ENCODE results near the gene ERBB2. TPM values are rescaled to one million over a fixed set of nuclear protein-coding genes. Genes with fewer than 3 reads are reported as not detected.
A peak's percentile ranks its signal among the peaks of the same experiment; 100 is the strongest.

Gene ERBB2
- total and polyA plus RNA-seq, 4 experiments from 2014 or later, result 0.55 to 4.5 (median 4.1) TPM; not detected in 1

DNA sequence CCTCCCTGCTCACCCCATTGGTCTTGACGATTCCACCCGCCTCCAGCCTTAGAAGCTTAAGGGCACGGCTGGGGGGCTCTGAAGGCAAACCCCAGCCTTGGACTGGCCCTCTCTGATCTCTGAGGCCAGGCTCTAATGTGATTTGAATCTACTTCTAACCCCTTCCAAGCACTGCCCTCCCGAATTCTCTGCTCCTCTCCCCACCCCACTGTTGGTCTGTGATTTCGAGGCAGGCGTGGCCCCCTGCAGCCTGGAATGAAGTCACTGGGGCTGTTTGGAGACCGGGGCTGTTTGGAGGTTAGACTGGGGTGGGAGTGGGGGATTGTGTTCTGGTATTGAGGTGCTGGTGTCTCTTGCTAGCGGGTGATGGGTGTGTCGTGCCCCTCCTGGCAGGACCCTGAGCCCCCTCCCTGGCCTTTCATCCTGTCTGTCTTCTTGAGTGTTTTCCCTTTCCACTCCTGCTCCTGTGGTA, 40.1 kb downstream of the ERBB2 start:
- Mint-ChIP-seq H3K27me3 (peaks cover 6 to 19% of the 10 kb centered on the region in 2 donors), H3K4me1 (peaks cover 5 to 11% (median 7%) of the 10 kb centered on the region in 4 donors), H3K36me3 (no peaks in the 10 kb centered on the region), H3K9me3 (no peaks in the 10 kb centered on the region), H3K27ac (peak overlapping the region in 1 of 7 donors; percentile 42), H3K4me3 (no peak overlapping the region)
- DNase-seq, result no peak
- Histone ChIP-seq H3K36me3 (ENCODE audit: insufficient read depth, low read length) (no peaks in the 10 kb centered on the region), H3K27ac (ENCODE audit: low read depth, low read length) (no peak overlapping the region), H3K9me3 (ENCODE audit: control insufficient read depth in 1 of 2, low read length in 2 of 2) (no peaks in the 10 kb centered on the region), H3K4me3 (ENCODE audit: low read length in 2 of 2) (no peak overlapping the region), H3K27me3 (ENCODE audit: insufficient read depth, low read length) (no peaks in the 10 kb centered on the region), H3K4me1 (ENCODE audit: insufficient read depth, low read length) (peaks cover 8% of the 10 kb centered on the region)
- ChIA-PET POLR2A (ENCODE audit: partially characterized antibody) (no interaction called here), CTCF (ENCODE audit: partially characterized antibody) (no interaction called here)
- intact Hi-C loops (cut with micrococcal nuclease), result no loop called here

DNA sequence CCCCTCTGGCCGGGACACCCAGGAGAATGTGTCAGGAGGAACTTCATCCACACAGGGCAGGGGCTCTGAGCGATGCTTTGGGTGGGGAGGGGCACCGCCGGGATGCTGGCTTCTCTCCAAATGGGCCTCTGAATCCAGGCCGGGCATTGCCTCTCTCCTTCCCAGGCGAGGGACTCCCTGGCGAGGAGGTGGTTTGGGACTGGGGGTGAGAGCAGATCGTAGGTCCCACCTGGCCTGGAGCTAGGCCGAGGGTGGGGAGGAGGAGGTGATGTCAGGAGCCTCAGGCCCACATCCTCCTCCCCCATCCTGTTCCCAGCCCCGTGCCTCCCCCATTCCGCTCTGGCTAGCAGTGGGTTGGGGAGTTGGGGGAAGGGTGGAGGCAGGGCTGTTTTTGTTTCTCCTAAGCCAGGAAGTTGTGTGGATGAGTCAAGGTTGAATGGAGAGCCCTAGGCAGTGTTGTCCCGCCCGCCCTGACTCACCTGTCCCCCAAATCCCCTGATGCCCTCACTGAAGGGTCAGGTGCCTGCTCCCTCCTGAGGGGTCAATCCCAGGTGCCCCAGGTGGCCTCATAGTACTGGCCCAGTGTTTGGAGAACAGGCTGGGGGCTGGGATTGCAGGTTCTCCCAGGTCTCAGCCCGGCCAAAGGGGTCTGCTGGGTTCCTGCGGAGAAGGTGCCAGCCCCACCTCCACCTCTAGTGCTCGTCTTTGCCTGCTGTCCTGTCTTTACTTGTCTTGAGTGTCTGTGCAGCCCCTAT, 40.7 kb downstream of the ERBB2 start:
- no peak for DNase-seq
- Mint-ChIP-seq H3K27ac (peak overlapping the region in 4 of 7 donors; percentile 4 to 73 (median 28)), H3K4me1 (peaks cover 5 to 11% (median 7%) of the 10 kb centered on the region in 4 donors), H3K36me3 (no peaks in the 10 kb centered on the region), H3K4me3 (no peak overlapping the region), H3K9me3 (no peaks in the 10 kb centered on the region), H3K27me3 (peaks cover 6 to 19% of the 10 kb centered on the region in 2 donors)
- no peaks in the 10 kb centered on the region for H3K36me3 ChIP-seq (ENCODE audit: insufficient read depth, low read length)
- no peaks in the 10 kb centered on the region for H3K9me3 ChIP-seq (ENCODE audit: control insufficient read depth in 1 of 2, low read length in 2 of 2)
- intact Hi-C loops (cut with micrococcal nuclease), result no loop called here
- ChIA-PET POLR2A (ENCODE audit: partially characterized antibody) (no interaction called here), CTCF (ENCODE audit: partially characterized antibody) (no interaction called here)
- peaks cover 8% of the 10 kb centered on the region for H3K4me1 ChIP-seq (ENCODE audit: insufficient read depth, low read length)
- H3K4me3 ChIP-seq (ENCODE audit: low read length in 2 of 2), result no peak overlapping the region
- no peak overlapping the region for H3K27ac ChIP-seq (ENCODE audit: low read depth, low read length)
- no peaks in the 10 kb centered on the region for H3K27me3 ChIP-seq (ENCODE audit: insufficient read depth, low read length)

DNA sequence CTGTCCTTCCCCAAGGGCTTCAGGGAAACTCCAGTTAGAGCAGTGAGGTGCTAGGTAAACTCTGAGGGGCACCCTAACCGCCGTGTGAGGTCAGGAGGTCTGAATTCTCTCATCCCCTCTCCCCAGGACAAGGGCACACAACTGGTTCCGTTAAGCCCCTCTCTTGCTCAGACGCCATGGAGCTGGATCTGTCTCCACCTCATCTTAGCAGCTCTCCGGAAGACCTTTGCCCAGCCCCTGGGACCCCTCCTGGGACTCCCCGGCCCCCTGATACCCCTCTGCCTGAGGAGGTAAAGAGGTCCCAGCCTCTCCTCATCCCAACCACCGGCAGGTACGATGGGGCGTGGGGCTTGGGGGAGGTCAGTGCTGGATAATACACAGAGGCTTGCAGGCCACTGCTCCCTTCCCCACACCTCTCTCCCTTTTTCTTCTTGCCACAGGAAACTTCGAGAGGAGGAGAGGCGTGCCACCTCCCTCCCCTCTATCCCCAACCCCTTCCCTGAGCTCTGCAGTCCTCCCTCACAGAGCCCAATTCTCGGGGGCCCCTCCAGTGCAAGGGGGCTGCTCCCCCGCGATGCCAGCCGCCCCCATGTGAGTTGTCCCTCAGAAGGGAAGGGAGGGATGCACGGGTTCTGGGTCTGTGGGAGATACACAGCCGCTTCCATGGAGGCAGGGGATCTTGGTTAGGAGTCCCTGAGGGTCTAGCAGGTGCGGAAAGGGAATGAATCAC, 42.4 kb downstream of the ERBB2 start:
- Mint-ChIP-seq H3K9me3 (peaks cover 0 to 2% (median 0%) of the 10 kb centered on the region in 8 donors), H3K4me3 (no peak overlapping the region), H3K4me1 (peaks cover 4 to 11% (median 7%) of the 10 kb centered on the region in 4 donors), H3K27ac (peak overlapping the region in 1 of 7 donors; percentile 19), H3K27me3 (peaks cover 6 to 15% of the 10 kb centered on the region in 2 donors), H3K36me3 (no peaks in the 10 kb centered on the region)
- ChIA-PET POLR2A (ENCODE audit: partially characterized antibody) (no interaction called here), CTCF (ENCODE audit: partially characterized antibody) (interaction anchor here (1.3 kb wide), 1 partner anchor 12 kb away, joined by 3 read pairs; the partner anchor contains the start of gene MIEN1)
- Histone ChIP-seq H3K36me3 (ENCODE audit: insufficient read depth, low read length) (no peaks in the 10 kb centered on the region), H3K27ac (ENCODE audit: low read depth, low read length) (no peak overlapping the region), H3K9me3 (ENCODE audit: control insufficient read depth in 1 of 2, low read length in 2 of 2) (no peaks in the 10 kb centered on the region), H3K4me3 (ENCODE audit: low read length in 2 of 2) (no peak overlapping the region), H3K4me1 (ENCODE audit: insufficient read depth, low read length) (peaks cover 8% of the 10 kb centered on the region), H3K27me3 (ENCODE audit: insufficient read depth, low read length) (no peaks in the 10 kb centered on the region)
- no peak for DNase-seq
- intact Hi-C loops (cut with micrococcal nuclease), result no loop called here

DNA sequence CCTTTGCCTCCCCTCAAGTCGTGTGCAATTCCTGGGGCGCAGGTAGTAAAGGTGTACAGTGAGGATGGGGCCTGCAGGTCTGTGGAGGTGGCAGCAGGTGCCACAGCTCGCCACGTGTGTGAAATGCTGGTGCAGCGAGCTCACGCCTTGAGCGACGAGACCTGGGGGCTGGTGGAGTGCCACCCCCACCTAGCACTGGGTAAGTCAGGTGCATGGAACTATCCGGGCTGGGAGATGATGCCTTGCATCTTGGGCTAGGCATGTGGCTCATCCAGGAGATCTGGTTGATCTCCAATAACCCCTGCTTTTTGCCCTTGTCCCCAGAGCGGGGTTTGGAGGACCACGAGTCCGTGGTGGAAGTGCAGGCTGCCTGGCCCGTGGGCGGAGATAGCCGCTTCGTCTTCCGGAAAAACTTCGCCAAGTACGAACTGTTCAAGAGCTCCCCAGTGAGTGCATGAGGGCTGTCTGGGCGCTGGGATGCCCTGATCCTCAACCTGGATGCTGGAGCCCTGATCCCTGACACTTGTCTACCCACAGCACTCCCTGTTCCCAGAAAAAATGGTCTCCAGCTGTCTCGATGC, 43.1 kb downstream of the ERBB2 start:
- no peak for DNase-seq
- Histone ChIP-seq H3K27ac (ENCODE audit: low read depth, low read length) (no peak overlapping the region), H3K27me3 (ENCODE audit: insufficient read depth, low read length) (no peaks in the 10 kb centered on the region), H3K4me1 (ENCODE audit: insufficient read depth, low read length) (peaks cover 8% of the 10 kb centered on the region), H3K9me3 (ENCODE audit: control insufficient read depth in 1 of 2, low read length in 2 of 2) (no peaks in the 10 kb centered on the region), H3K36me3 (ENCODE audit: insufficient read depth, low read length) (no peaks in the 10 kb centered on the region), H3K4me3 (ENCODE audit: low read length in 2 of 2) (no peak overlapping the region)
- no peak overlapping the region for H3K27ac Mint-ChIP-seq
- ChIA-PET CTCF (ENCODE audit: partially characterized antibody) (interaction anchor here (1.3 to 1.4 kb wide), 2 partner anchors 13 to 17 kb away, joined by 3 to 4 read pairs; partner anchors contain the start of gene MIEN1), POLR2A (ENCODE audit: partially characterized antibody) (interaction anchor here (0.6 kb wide), 1 partner anchor 37 kb away, joined by 3 read pairs; no protein-coding TSS in a partner anchor)
- peaks cover 6 to 15% of the 10 kb centered on the region in 2 donors for H3K27me3 Mint-ChIP-seq
- no peak overlapping the region for H3K4me3 Mint-ChIP-seq
- no peaks in the 10 kb centered on the region for H3K36me3 Mint-ChIP-seq
- intact Hi-C loops (cut with micrococcal nuclease), result no loop called here
- H3K9me3 Mint-ChIP-seq, result peaks cover 0 to 3% (median 0%) of the 10 kb centered on the region in 8 donors
- peaks cover 4 to 11% (median 7%) of the 10 kb centered on the region in 4 donors for H3K4me1 Mint-ChIP-seq

DNA sequence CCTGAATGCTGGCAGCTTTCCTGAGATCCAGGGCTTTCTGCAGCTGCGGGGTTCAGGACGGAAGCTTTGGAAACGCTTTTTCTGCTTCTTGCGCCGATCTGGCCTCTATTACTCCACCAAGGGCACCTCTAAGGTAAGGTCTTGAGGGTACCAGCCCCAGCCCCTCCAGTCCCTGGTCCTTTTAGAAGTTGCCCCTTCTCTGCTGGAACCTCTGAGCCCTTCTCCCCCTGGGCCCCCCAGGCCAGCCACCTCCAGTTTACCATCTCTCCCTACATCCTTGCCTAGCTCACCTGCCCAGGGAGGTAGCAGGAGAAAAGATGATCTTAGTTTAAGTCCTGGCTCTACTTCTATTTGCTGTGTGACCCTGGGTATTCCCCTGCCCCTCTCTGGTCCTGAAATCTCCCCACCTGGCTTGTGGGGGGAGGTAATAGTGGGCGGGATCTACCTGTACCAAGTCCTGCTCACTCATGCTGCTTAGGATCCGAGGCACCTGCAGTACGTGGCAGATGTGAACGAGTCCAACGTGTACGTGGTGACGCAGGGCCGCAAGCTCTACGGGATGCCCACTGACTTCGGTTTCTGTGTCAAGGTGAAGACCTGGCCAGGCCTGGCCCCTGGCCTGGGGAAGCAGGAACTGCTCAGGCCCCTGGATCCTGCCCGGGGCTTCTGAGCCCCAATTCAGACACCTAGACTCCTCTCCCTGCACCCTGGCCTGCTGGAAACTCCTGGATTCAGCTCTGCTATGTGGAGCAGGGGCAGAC, 44.4 kb downstream of the ERBB2 start:
- Mint-ChIP-seq H3K36me3 (no peaks in the 10 kb centered on the region), H3K27ac (no peak overlapping the region), H3K4me3 (no peak overlapping the region), H3K27me3 (peaks cover 2 to 9% of the 10 kb centered on the region in 2 donors), H3K4me1 (peaks cover 0 to 5% (median under 1%) of the 10 kb centered on the region in 4 donors), H3K9me3 (peaks cover 0 to 3% (median 0%) of the 10 kb centered on the region in 8 donors)
- DNase-seq, result no peak
- no peaks in the 10 kb centered on the region for H3K9me3 ChIP-seq (ENCODE audit: control insufficient read depth in 1 of 2, low read length in 2 of 2)
- H3K4me1 ChIP-seq (ENCODE audit: insufficient read depth, low read length), result no peaks in the 10 kb centered on the region
- H3K4me3 ChIP-seq (ENCODE audit: low read length in 2 of 2), result no peak overlapping the region
- H3K36me3 ChIP-seq (ENCODE audit: insufficient read depth, low read length), result no peaks in the 10 kb centered on the region
- no peak overlapping the region for H3K27ac ChIP-seq (ENCODE audit: low read depth, low read length)
- H3K27me3 ChIP-seq (ENCODE audit: insufficient read depth, low read length), result no peaks in the 10 kb centered on the region
- intact Hi-C loops (cut with micrococcal nuclease), result no loop called here
- POLR2A ChIA-PET (ENCODE audit: partially characterized antibody), result interaction anchor here (1.0 kb wide), 1 partner anchor 9 kb away, joined by 3 read pairs; no protein-coding TSS in a partner anchor
- CTCF ChIA-PET (ENCODE audit: partially characterized antibody), result interaction anchor here (1.1 to 1.4 kb wide), 2 partner anchors 19 to 121 kb away, joined by 3 to 4 read pairs; no protein-coding TSS in a partner anchor

DNA sequence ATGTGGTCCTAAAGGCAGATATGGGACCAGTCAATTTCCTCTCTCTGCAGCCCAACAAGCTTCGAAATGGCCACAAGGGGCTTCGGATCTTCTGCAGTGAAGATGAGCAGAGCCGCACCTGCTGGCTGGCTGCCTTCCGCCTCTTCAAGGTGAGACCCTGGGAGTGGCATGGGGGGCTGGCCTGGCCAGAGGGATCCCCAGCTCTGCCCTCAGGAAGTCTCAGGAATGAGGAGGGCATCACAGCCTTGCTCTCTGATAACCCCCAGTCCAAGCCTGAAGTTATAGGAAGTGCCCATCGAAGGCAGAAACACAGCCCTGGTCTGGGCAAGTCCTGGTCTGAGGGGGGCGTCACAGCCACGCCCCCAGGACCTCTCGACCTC, 45.0 kb downstream of the ERBB2 start:
- DNase-seq, result no peak
- H3K4me3 ChIP-seq (ENCODE audit: low read length in 2 of 2), result no peak overlapping the region
- CTCF ChIA-PET (ENCODE audit: partially characterized antibody), result interaction anchor here (1.1 kb wide), 1 partner anchor 121 kb away, joined by 3 read pairs; no protein-coding TSS in a partner anchor
- H3K9me3 ChIP-seq (ENCODE audit: control insufficient read depth in 1 of 2, low read length in 2 of 2), result no peaks in the 10 kb centered on the region
- H3K36me3 Mint-ChIP-seq, result no peaks in the 10 kb centered on the region
- no peak overlapping the region for H3K4me3 Mint-ChIP-seq
- no peaks in the 10 kb centered on the region for H3K4me1 ChIP-seq (ENCODE audit: insufficient read depth, low read length)
- H3K9me3 Mint-ChIP-seq, result peaks cover 0 to 3% (median 0%) of the 10 kb centered on the region in 8 donors
- H3K36me3 ChIP-seq (ENCODE audit: insufficient read depth, low read length), result no peaks in the 10 kb centered on the region
- no peak overlapping the region for H3K27ac ChIP-seq (ENCODE audit: low read depth, low read length)
- no peak overlapping the region for H3K27ac Mint-ChIP-seq
- H3K27me3 ChIP-seq (ENCODE audit: insufficient read depth, low read length), result no peaks in the 10 kb centered on the region
- intact Hi-C loops (cut with micrococcal nuclease), result no loop called here
- H3K27me3 Mint-ChIP-seq, result peaks cover 2 to 8% of the 10 kb centered on the region in 2 donors
- peaks cover 0 to 4% (median 0%) of the 10 kb centered on the region in 4 donors for H3K4me1 Mint-ChIP-seq
- POLR2A ChIA-PET (ENCODE audit: partially characterized antibody), result interaction anchor here (1.0 kb wide), 1 partner anchor 9 kb away, joined by 3 read pairs; no protein-coding TSS in a partner anchor
